Astrocyte (in vitro differentiated cells and primary cell): ENCODE data around the gene RAX.

Experiments used
- CTCF ChIP-seq: IDR thresholded peaks from 2 replicates; pipeline ENCODE4 v1.5.1; 2011; ENCODE audit warnings: low read depth, mild to moderate bottlenecking, inconsistent platforms, low read length, moderate library complexity; ENCODE audit not compliant: insufficient read depth
- EZH2 ChIP-seq: IDR thresholded peaks from 2 replicates; pipeline ENCODE4 v1.6.1; 2012; ENCODE audit warnings: mild to moderate bottlenecking, low read length, inconsistent platforms; ENCODE audit not compliant: insufficient read depth

GRCh38 chr18:59279193-59279592 lies 5.9 kb upstream of the RAX start:
- TF ChIP-seq CTCF (no peak), EZH2 (no peak)
